GM19328 (cell line): ENCODE results near the gene AOX1.
"Not testable (repeated sequence)": the region's sequence is repeated elsewhere in the genome, so short reads cannot be mapped to it uniquely, and the experiment has no call there.

Source experiments
- ATAC-seq: cut with Tn5 transposase; IDR thresholded peaks from one replicate; pipeline ENCODE4 v1.9.1; 2021; ENCODE audit warnings: mild to moderate bottlenecking, moderate library complexity; ENCODE audit not compliant: unreplicated experiment

AOX1 gene

GRCh38 chr2:200600549-200601225 lies 14.9 kb downstream of the AOX1 start:
- no peak for ATAC-seq

GRCh38 chr2:200602584-200602983 lies 16.8 kb downstream of the AOX1 start:
- no peak for ATAC-seq

- ATAC-seq: no peak
Observed at GRCh38 chr2:200603972-200604371, 18.2 kb downstream of the AOX1 start.

GRCh38 chr2:200604571-200605255 lies 18.9 kb downstream of the AOX1 start:
- ATAC-seq: no peak

- ATAC-seq: no peak
Observed at GRCh38 chr2:200608341-200609027, 22.7 kb downstream of the AOX1 start.

- ATAC-seq: no peak
Observed at GRCh38 chr2:200609028-200609614, 23.3 kb downstream of the AOX1 start.

- ATAC-seq: not testable (repeated sequence)
Observed at GRCh38 chr2:200610217-200610616, 24.4 kb downstream of the AOX1 start.

GRCh38 chr2:200613692-200614091 lies 27.9 kb downstream of the AOX1 start:
- no peak for ATAC-seq

- ATAC-seq: no peak
Observed at GRCh38 chr2:200614249-200614648, 28.4 kb downstream of the AOX1 start.

- no peak for ATAC-seq
Observed at GRCh38 chr2:200615247-200615646, 29.4 kb downstream of the AOX1 start.

- no peak for ATAC-seq
Observed at GRCh38 chr2:200616193-200616592, 30.4 kb downstream of the AOX1 start.

- no peak for ATAC-seq
Observed at GRCh38 chr2:200616656-200617055, 30.8 kb downstream of the AOX1 start.

GRCh38 chr2:200617156-200618053 lies 31.6 kb downstream of the AOX1 start:
- ATAC-seq: no peak

- no peak for ATAC-seq
Observed at GRCh38 chr2:200618054-200618419, 32.2 kb downstream of the AOX1 start.

- ATAC-seq: no peak
Observed at GRCh38 chr2:200618590-200619021, 32.8 kb downstream of the AOX1 start.

- no peak for ATAC-seq
Observed at GRCh38 chr2:200619279-200619678, 33.5 kb downstream of the AOX1 start.

- no peak for ATAC-seq
Observed at GRCh38 chr2:200620606-200621390, 35.0 kb downstream of the AOX1 start.

GRCh38 chr2:200622106-200622505 lies 36.3 kb downstream of the AOX1 start:
- ATAC-seq: no peak

- ATAC-seq: no peak
Observed at GRCh38 chr2:200624026-200624425, 38.2 kb downstream of the AOX1 start.

- ATAC-seq: no peak
Observed at GRCh38 chr2:200624658-200625057, 38.8 kb downstream of the AOX1 start.
